Right lobe of liver (tissue), 6 donors: ENCODE data around the gene ZBTB16. TPM values are rescaled to one million over a fixed set of nuclear protein-coding genes. Genes with fewer than 3 reads are reported as not detected.

Experiments used
- ATAC-seq, 4 donors: fragments of 200-7000 bp; cut with Tn5 transposase; one replicate each; pipeline ENCODE4 v1.9.1; 2020; ENCODE audit warnings: mild to moderate bottlenecking in 4 of 4, moderate library complexity in 4 of 4
- DNase-seq, 3 donors: peaks; one replicate each; pipeline ENCODE4 v3.0.0-alpha.2; 2020
- H3K27ac ChIP-seq, 3 donors: fragments of 200-600 bp; one replicate each; pipeline ENCODE4 v1.8.0; 2022
- H3K27me3 ChIP-seq, 2 donors: fragments of 200-600 bp; one replicate each; pipeline ENCODE4 v1.8.0; 2022
- H3K36me3 ChIP-seq, 4 donors: fragments of 200-600 bp; sonication (generic) in 1 of 4; one replicate each; pipeline versions ENCODE4 v1.5.1 to v1.8.0; 2017 to 2022; ENCODE audit warnings: control low read depth in 1 of 4
- H3K4me1 ChIP-seq, 4 donors: fragments of 200-600 bp; sonication (generic) in 1 of 4; one replicate each; pipeline versions ENCODE4 v1.5.1 to v1.8.0; 2017 to 2022; ENCODE audit warnings: control low read depth in 1 of 4
- H3K4me3 ChIP-seq, 3 donors: fragments of 200-600 bp; one replicate each; pipeline ENCODE4 v1.8.0; 2022
- H3K9me3 ChIP-seq, 4 donors: fragments of 200-600 bp; sonication (generic) in 1 of 4; one replicate each; pipeline versions ENCODE4 v1.5.1 to v1.8.0; 2017 to 2022; ENCODE audit warnings: control low read depth in 1 of 4
- POLR2A ChIP-seq: fragments of 450-650 bp; IDR thresholded peaks from one replicate; pipeline ENCODE4 v1.6.1; 2017; ENCODE audit warnings: antibody characterized with exemption, mild to moderate bottlenecking
- WGBS: methylation state at CpG from one replicate; pipeline ENCODE4 v1.1.6; 2018; ENCODE audit warnings: low coverage, low lambda C conversion rate; ENCODE audit not compliant: insufficient coverage; ENCODE audit errors: missing lambda C conversion rate; 5-methylcytosine and 5-hydroxymethylcytosine counted together
- intact Hi-C, 2 donors: fragments of 100-400 bp; cut with DNase I; formaldehyde crosslinking; loops; one replicate each; pipeline versions ENCODE4 v1.11.2 to v1.14.1; 2022
- total RNA-seq, 6 experiments: library from RNA; depleted of rRNA in 2 of 6; stranded (reverse); fragments of >200 nt in 2 of 6; fragmentation: NEBNext Ultra II Directional in 3 of 6; extraction: Animal tissue kit (Norgen Biotek cat#: 25700) in 3 of 6; gene quantifications; one replicate each; pipeline versions ENCODE4 v1.1.0 to v1.2.4, GENCODE V29; 2016 to 2023
- TF ChIP-seq, protein P1 (sequence below), 4 donors: fragments of 200-600 bp in 3 of 4; fragments of 450-650 bp in 1 of 4; IDR thresholded peaks; one replicate each; pipeline versions ENCODE4 v1.5.1 to v1.8.0; 2016 to 2022; ENCODE audit warnings: antibody characterized with exemption in 4 of 4, mild to moderate bottlenecking in 2 of 4
- donor health status: DM: no; HTN: yes; CAD: no.
- donor health status: DM: no; HTN: no; CAD: no.
- donor health status: DM: no; HTN: no; CAD: no.
- donor health status: DM: no; HTN: yes; CAD: no.
- donor health status: DM: no; HTN: yes; CAD: no.

Gene ZBTB16
- total RNA-seq, 6 experiments from 2014 or later, result 13.1 to 205 (median 52.2) TPM

DNA sequence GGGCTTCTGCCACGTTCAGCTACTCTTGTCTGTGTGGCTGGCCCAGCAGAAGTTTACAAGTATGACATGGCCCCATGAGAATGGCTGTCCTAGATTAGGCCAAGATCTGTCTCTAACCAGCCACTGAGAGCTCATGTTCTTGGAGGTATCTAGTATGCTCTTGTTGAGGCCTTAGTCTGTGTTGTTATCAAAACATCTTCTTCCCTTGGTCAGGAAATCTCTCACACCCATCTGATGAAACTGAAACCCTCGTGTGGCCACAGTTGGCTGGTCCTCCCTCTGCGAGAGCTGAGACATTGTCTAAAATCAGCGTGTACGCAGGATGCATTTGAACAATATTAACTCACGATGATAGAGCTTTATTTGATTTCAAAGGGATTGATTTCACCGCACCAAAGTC lies 127.7 kb downstream of the ZBTB16 start:
- DNase-seq (no peak), ATAC-seq (no peak)
- H3K27me3 ChIP-seq, result no peaks in the 10 kb centered on the region
- no peaks in the 10 kb centered on the region for H3K9me3 ChIP-seq
- peaks cover 0 to 15% (median 6%) of the 10 kb centered on the region in 4 donors for H3K4me1 ChIP-seq
- H3K4me3 ChIP-seq, result no peak overlapping the region
- WGBS, result 71% methylated on average over 6 of the region's 7 CpGs
- TF ChIP-seq, protein P1, sequence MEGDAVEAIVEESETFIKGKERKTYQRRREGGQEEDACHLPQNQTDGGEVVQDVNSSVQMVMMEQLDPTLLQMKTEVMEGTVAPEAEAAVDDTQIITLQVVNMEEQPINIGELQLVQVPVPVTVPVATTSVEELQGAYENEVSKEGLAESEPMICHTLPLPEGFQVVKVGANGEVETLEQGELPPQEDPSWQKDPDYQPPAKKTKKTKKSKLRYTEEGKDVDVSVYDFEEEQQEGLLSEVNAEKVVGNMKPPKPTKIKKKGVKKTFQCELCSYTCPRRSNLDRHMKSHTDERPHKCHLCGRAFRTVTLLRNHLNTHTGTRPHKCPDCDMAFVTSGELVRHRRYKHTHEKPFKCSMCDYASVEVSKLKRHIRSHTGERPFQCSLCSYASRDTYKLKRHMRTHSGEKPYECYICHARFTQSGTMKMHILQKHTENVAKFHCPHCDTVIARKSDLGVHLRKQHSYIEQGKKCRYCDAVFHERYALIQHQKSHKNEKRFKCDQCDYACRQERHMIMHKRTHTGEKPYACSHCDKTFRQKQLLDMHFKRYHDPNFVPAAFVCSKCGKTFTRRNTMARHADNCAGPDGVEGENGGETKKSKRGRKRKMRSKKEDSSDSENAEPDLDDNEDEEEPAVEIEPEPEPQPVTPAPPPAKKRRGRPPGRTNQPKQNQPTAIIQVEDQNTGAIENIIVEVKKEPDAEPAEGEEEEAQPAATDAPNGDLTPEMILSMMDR (IDR thresholded peaks at IDR 0.05), result no peak
- no peak for TF ChIP-seq POLR2A
- peaks cover 0 to 58% (median 35%) of the 10 kb centered on the region in 4 donors for H3K36me3 ChIP-seq
- H3K27ac ChIP-seq, result no peak overlapping the region
- intact Hi-C loops, result no loop called here

GRCh38 chr11:114188851-114189570 lies 129.5 kb downstream of the ZBTB16 start:
- 90% methylated on average over 2 of the region's 3 CpGs for WGBS
- no peak for TF ChIP-seq POLR2A
- TF ChIP-seq, protein P1 (IDR thresholded peaks at IDR 0.05), result no peak
- Histone ChIP-seq H3K27ac (no peak overlapping the region), H3K4me3 (no peak overlapping the region), H3K4me1 (peaks cover 0 to 18% (median 4%) of the 10 kb centered on the region in 4 donors), H3K9me3 (no peaks in the 10 kb centered on the region), H3K27me3 (no peaks in the 10 kb centered on the region), H3K36me3 (peaks cover 0 to 67% (median 35%) of the 10 kb centered on the region in 4 donors)
- DNase-seq, result no peak
- no peak for ATAC-seq
- intact Hi-C loops, result no loop called here

DNA sequence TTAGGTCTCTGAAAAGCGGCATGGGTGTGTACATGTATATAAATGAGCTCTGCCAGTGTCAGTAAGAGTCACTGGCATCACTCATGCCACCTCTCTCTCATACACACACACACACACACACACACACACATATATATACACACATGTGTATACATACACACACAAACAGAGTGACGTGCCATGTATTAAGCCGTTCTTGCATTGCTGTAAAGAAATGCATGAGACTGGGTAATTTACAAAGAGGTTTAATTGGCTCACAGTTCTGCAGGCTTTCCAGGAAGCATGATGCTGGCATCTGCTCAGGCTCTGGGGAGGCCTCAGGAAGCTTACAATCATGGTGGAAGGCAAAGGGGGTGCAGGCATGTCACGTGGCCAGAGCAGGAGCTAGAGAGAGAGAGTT lies 131.1 kb downstream of the ZBTB16 start:
- WGBS, result 89% methylated on average over 4 of the region's 4 CpGs
- no peak for DNase-seq
- Histone ChIP-seq H3K4me3 (no peak overlapping the region), H3K4me1 (peaks cover 0 to 33% (median 12%) of the 10 kb centered on the region in 4 donors), H3K27me3 (no peaks in the 10 kb centered on the region), H3K9me3 (no peaks in the 10 kb centered on the region), H3K36me3 (peaks cover 0 to 67% (median 35%) of the 10 kb centered on the region in 4 donors), H3K27ac (no peak overlapping the region)
- no peak for ATAC-seq
- TF ChIP-seq, protein P1 (IDR thresholded peaks at IDR 0.05), result no peak
- no peak for TF ChIP-seq POLR2A
- intact Hi-C loops, result loop anchor here (10.0 kb wide), 1 partner anchor 54 kb away; no protein-coding TSS in a partner anchor

- H3K36me3 ChIP-seq, result peaks cover 0 to 59% (median 29%) of the 10 kb centered on the region in 4 donors
- intact Hi-C loops, result loop anchor here (10.0 kb wide), 1 partner anchor 53 kb away; no protein-coding TSS in a partner anchor
Measured at GRCh38 chr11:114191893-114192292, 132.4 kb downstream of the ZBTB16 start.

More at GRCh38 chr11:114191893-114192292, 132.4 kb downstream of the ZBTB16 start:
- TF ChIP-seq, protein P1 (IDR thresholded peaks at IDR 0.05), result no peak
- no peak for TF ChIP-seq POLR2A
- no CpG with 5 or more reads among the region's 2 CpGs for WGBS
- ATAC-seq, result no peak
- Histone ChIP-seq H3K27me3 (no peaks in the 10 kb centered on the region), H3K4me1 (peaks cover 0 to 42% (median 18%) of the 10 kb centered on the region in 4 donors), H3K9me3 (no peaks in the 10 kb centered on the region), H3K4me3 (no peak overlapping the region), H3K27ac (no peak overlapping the region)
- DNase-seq, result no peak
